Epithelial cell of proximal tubule (primary cell): ENCODE results near the gene TRAF3IP1. TPM values are rescaled to one million over a fixed set of nuclear protein-coding genes. Genes with fewer than 3 reads are reported as not detected.
A peak's percentile ranks its signal among the peaks of the same experiment; 100 is the strongest.
"Not testable (repeated sequence)": the region's sequence is repeated elsewhere in the genome, so short reads cannot be mapped to it uniquely, and the experiment has no call there.

Experiments
- DNase-seq: peaks from one replicate; pipeline ENCODE4 v3.0.0-alpha.2; 2011; ENCODE audit warnings: low read depth
- H3K4me3 ChIP-seq: 2 replicates; pipeline ENCODE4 v1.5.1; 2011; ENCODE audit warnings: low read depth, mild to moderate bottlenecking, low read length
- total RNA-seq: library from RNA; depleted of rRNA; stranded (reverse); fragments of >200 nt; gene quantifications from 2 replicates; pipeline ENCODE4 v1.2.3, GENCODE V29; 2015
- TF ChIP-seq, protein P1 (sequence below): conservative IDR thresholded peaks from 2 replicates; pipeline ENCODE4 v1.5.1; 2012; ENCODE audit warnings: low read depth, mild to moderate bottlenecking, low read length

TRAF3IP1 gene
- total RNA-seq, 1 donor from 2014 or later, result 8.5 TPM

DNA sequence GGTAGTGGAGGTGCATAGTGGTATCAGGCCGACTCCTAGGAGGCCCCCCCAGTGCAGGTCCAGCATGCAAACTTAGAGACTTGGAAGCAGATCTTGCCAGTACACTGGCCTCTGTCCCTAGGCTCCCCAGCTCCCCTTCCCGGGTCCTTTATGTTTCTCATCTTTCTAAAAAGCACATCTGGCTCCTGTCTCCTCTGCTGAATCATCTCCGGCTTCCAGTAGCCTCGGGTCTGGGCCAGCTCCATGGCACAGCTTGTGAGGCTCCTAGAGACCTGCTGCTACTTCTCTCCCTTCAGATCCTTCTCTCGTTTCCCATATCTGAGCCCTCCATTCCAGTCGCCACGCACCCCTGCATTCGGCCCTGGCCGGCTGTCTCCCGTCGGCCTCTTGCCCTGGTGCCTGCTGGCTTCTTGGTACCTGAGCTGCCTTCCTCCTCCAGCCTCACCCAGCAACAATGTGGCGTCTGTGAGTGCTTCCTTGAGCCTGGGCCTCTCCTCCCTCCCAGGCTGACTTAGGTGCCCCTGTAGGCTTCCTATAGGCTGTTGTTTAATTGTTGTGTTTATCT lies 6.6 kb downstream of the TRAF3IP1 start:
- no peak for DNase-seq
- H3K4me3 ChIP-seq, result no peak overlapping the region
- TF ChIP-seq, protein P1, sequence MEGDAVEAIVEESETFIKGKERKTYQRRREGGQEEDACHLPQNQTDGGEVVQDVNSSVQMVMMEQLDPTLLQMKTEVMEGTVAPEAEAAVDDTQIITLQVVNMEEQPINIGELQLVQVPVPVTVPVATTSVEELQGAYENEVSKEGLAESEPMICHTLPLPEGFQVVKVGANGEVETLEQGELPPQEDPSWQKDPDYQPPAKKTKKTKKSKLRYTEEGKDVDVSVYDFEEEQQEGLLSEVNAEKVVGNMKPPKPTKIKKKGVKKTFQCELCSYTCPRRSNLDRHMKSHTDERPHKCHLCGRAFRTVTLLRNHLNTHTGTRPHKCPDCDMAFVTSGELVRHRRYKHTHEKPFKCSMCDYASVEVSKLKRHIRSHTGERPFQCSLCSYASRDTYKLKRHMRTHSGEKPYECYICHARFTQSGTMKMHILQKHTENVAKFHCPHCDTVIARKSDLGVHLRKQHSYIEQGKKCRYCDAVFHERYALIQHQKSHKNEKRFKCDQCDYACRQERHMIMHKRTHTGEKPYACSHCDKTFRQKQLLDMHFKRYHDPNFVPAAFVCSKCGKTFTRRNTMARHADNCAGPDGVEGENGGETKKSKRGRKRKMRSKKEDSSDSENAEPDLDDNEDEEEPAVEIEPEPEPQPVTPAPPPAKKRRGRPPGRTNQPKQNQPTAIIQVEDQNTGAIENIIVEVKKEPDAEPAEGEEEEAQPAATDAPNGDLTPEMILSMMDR, result no peak

DNA sequence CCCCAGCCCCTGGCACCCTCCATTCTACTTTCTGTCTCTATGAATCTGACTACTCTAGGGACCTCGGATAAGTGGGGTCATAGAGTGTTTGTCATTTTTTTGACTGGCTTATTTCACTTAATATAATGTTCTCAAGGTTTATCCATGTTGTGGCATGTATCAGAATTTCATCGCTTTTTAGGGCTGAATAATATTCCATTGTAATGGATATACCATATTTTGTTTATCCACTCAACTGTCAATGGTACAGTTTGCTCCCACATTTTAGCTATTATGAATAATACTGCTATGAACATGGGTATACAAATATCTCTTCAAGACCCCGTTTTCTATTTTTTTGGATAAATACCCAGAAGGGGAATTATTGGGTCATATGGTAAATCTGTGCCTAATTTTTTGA lies 7.4 kb downstream of the TRAF3IP1 start:
- no peak for DNase-seq
- H3K4me3 ChIP-seq, result no peak overlapping the region

DNA sequence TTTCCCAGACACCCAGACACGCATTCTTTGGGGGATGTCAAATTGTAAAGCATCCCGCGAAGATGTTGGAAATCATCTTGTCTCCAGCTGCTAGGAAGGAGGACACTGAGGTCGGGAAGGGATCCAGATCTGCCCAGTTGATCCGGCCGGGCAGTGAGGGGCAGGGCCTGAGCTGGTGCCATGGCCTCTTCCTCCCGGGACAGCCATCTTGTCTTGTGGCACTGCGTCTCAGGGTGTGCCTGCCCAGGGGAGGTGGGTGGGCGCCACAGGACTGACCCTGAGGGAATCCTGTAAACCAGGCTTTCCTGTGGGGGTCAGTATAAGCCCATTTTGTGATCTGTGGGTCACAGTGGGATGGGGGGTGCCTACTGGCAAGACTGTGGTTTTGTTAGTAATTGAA lies 10.1 kb downstream of the TRAF3IP1 start:
- TF ChIP-seq, protein P1, result no peak
- no peak for DNase-seq
- no peak overlapping the region for H3K4me3 ChIP-seq

More for the DNA sequence above, 7.4 kb downstream of the TRAF3IP1 start:
- TF ChIP-seq, protein P1, result no peak

DNA sequence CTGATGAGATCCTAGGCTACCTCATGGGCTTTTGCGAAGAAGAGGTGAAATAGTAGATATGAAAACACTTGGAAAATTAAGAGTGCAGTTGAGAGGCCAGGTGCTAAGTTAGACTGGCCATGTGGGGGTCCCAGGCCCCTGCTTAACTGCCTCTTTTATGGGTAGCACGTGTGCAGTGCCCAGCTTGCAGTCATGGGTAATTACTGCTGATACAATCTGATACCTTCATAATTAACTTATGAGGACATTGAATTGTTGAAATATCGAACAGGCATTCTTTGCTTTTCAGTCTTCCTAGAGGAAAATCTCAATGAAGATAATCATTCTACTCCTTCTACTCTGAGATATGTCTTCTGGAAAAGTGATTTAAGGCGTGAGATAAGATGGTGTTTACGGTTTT lies 11.6 kb downstream of the TRAF3IP1 start:
- TF ChIP-seq, protein P1, result no peak
- DNase-seq, result no peak
- H3K4me3 ChIP-seq, result no peak overlapping the region

DNA sequence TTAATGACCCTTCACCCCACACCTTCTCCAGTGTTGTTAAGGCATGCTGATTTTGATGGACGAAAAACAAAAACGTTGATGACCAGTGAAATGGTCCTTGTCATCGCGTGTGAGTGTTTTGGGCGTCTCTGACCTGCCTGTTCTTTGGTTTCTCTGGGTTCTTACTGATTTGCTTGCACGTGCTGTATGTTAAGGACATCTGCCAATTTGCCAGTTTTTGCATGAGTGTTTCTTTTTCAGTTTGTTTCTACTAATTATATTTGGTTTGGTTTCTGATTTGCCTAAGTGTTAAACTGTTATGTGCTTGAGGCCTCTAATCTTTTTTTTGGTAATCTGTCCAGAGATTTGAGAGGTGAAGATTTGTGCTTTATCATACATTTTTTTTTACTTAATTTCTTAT lies 14.6 kb downstream of the TRAF3IP1 start:
- no peak overlapping the region for H3K4me3 ChIP-seq
- DNase-seq, result no peak
- TF ChIP-seq, protein P1, result no peak

DNA sequence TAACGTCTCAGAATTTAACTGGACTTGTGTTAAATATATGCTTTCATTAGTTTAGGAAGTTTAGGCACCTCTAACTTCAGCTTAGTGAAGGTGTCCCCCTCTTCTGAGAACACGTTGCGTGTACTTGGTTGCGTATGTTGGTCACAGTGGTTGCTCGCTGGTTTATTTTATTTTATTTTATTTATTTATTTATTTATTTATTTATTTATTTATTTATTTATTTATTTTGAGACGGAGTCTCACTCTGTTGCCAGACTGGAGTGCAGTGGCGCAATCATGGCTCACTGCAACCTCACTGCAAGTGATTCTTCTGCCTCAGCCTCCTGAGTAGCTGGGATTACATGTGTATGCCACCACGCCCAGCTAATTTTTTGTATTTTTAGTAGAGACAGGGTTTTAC lies 15.3 kb downstream of the TRAF3IP1 start:
- DNase-seq, H3K4me3 ChIP-seq: not testable (repeated sequence)

DNA sequence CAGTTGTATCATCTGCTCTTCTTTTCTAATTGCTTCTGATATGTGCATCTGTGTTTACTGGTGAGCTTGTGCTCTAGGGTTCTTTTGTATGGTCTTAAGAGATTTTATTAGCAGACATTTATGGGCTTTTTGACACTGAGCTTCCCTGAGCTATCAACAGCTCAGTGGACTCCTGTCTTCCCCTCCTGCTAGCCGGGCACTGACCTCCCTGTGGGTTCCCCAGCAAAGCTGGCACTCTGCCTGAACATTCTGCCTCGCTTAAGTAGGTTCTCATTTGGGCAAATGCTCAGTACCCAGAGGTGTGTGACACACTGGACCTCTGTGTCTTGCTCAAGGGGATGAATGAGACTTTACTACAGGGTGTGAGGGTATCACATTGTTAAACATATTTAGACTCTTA lies 15.8 kb downstream of the TRAF3IP1 start:
- H3K4me3 ChIP-seq, result no peak overlapping the region
- TF ChIP-seq, protein P1, result no peak
- peak; percentile 48 for DNase-seq
